ENCODE results near the gene ELK4. TPM values are rescaled to one million over a fixed set of nuclear protein-coding genes. Genes with fewer than 3 reads are reported as not detected.

The ELK4 gene
- total and polyA plus RNA-seq, 2 of the 13 experiments (the other 11 are each of a cell fraction or from before 2014, with no cell fraction given) = 8.3 to 13.1 TPM

GRCh38 chr1:205563927-205564441 is 67.8 kb downstream of the ELK4 start:
- H3K36me3 ChIP-seq (replicated peaks in 1 of 2; ENCODE audit: control insufficient read depth in 1 of 2, insufficient read depth in 2 of 2, low read length in 2 of 2) = no peaks in the 10 kb centered on the region
- ChIA-PET CTCF (ENCODE audit: low intra/inter-chr PET ratio, low total read pairs) (no interaction called here), POLR2A (no interaction called here)
- no TSS peak for BruUV-seq (replicated peaks)
- no peaks in the 10 kb centered on the region for H3K4me1 ChIP-seq (ENCODE audit: insufficient read depth, low read length)
- H3K4me2 ChIP-seq (ENCODE audit: low read depth, low read length) = no peak overlapping the region
- DNase-seq (ENCODE audit: low spot score) (no peak), ATAC-seq (no peak), FAIRE-seq (no peak)
- TF ChIP-seq ZNF761 (CRISPR knock-in tag; conservative IDR thresholded peaks at IDR 0.05) (no peak), ZNF550 (CRISPR knock-in tag; IDR thresholded peaks at IDR 0.05; ENCODE audit: borderline replicate concordance) (no peak), JARID2 (CRISPR knock-in tag; IDR thresholded peaks at IDR 0.05; ENCODE audit: insufficient replicate concordance) (no peak), TRIM24 (CRISPR knock-in tag; IDR thresholded peaks at IDR 0.05) (no peak), ARNT (IDR thresholded peaks at IDR 0.05) (no peak)
- TF ChIP-seq, protein P1, sequence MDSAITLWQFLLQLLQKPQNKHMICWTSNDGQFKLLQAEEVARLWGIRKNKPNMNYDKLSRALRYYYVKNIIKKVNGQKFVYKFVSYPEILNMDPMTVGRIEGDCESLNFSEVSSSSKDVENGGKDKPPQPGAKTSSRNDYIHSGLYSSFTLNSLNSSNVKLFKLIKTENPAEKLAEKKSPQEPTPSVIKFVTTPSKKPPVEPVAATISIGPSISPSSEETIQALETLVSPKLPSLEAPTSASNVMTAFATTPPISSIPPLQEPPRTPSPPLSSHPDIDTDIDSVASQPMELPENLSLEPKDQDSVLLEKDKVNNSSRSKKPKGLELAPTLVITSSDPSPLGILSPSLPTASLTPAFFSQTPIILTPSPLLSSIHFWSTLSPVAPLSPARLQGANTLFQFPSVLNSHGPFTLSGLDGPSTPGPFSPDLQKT (CRISPR knock-in tag; IDR thresholded peaks at IDR 0.05; ENCODE audit: borderline replicate concordance) = no peak
- H2AFZ ChIP-seq (ENCODE audit: low read length) = no peak overlapping the region
- H3K9ac ChIP-seq (ENCODE audit: insufficient read depth, low read depth, low read length) = no peak overlapping the region
- 46% methylated on average over 5 of the region's 5 CpGs for WGBS (ENCODE audit: low lambda C conversion rate)
- no peak overlapping the region for H3K27ac ChIP-seq (ENCODE audit: extremely low read length, insufficient read depth, low read length)
- peaks cover 1 to 29% of the 10 kb centered on the region in 2 experiments for H3K27me3 ChIP-seq (ENCODE audit: control insufficient read depth in 1 of 2, insufficient read depth in 2 of 2, low read length in 2 of 2)
- H4K20me1 ChIP-seq (ENCODE audit: insufficient read depth, low read length) = peaks cover 4% of the 10 kb centered on the region; the same call in 1 of the 2 replicates
- H3K4me3 ChIP-seq (replicated peaks in 1 of 3; ENCODE audit: insufficient read depth in 1 of 3, low read depth in 2 of 3, low read length in 3 of 3) = no peak overlapping the region
- no peaks in the 10 kb centered on the region for H3K9me3 ChIP-seq (ENCODE audit: low read length)
- no peaks in the 10 kb centered on the region for H3K79me2 ChIP-seq (ENCODE audit: insufficient read depth, low read length)
- in situ Hi-C loops (cut with HindIII; ENCODE audit: extremely low pct_ligation_motif_present, low pct_unique_long_range_greater_than_20kb) (no loop called here), intact Hi-C loops (cut with micrococcal nuclease; ENCODE audit: unreplicated experiment) (no loop called here)

DNA sequence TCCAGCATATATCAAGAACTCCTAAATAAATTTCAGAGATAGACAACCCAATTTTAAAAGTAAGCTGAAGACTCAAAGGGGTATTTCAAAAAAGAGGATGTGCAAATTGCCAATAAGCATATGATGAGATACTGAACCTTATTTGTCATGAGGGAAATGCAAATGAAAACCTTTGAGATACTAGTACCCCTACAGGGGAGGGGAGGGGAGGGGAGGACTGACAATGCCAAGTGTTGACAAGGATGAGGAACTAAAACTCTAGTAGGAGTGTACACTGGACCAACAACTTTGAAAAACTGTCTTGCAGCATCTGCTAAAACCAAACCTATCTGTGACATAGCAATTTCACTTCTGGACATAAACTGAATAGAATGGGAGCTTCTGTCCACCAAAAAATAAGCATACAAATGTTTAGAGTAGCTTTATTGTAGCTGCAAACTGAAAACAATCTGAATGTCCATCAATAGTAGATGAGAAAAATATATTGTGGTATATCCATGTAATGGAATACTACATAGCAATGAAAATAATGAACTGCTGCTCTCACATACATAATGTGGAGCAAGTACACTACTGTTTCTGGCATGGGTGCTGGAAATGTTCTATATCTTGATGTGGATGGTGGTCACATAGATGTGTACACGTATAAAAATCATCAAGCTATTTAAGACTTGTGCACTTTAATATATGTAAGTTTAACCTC is 70.2 kb downstream of the ELK4 start:
- TF ChIP-seq ZNF7 (CRISPR knock-in tag; IDR thresholded peaks at IDR 0.05) (0 out of 2 replicates have a peak, but pooled peaks have one; percentile 27), ATF2 (CRISPR knock-in tag; IDR thresholded peaks at IDR 0.05) (no peak)
- Histone ChIP-seq H3K36me3 (replicated peaks in 1 of 2; ENCODE audit: control insufficient read depth in 1 of 2, insufficient read depth in 2 of 2, low read length in 2 of 2) (no peaks in the 10 kb centered on the region), H3K27ac (ENCODE audit: extremely low read length, insufficient read depth, low read length) (no peak overlapping the region), H2AFZ (ENCODE audit: low read length) (no peak overlapping the region), H3K4me2 (ENCODE audit: low read depth, low read length) (no peak overlapping the region), H4K20me1 (ENCODE audit: insufficient read depth, low read length) (no peaks in the 10 kb centered on the region), H3K4me3 (replicated peaks in 1 of 3; ENCODE audit: insufficient read depth in 1 of 3, low read depth in 2 of 3, low read length in 3 of 3) (no peak overlapping the region), H3K4me1 (ENCODE audit: insufficient read depth, low read length) (no peaks in the 10 kb centered on the region), H3K9ac (ENCODE audit: insufficient read depth, low read depth, low read length) (no peak overlapping the region), H3K79me2 (ENCODE audit: insufficient read depth, low read length) (no peaks in the 10 kb centered on the region), H3K27me3 (ENCODE audit: control insufficient read depth in 1 of 2, insufficient read depth in 2 of 2, low read length in 2 of 2) (peaks cover 0 to 9% of the 10 kb centered on the region in 2 experiments; a peak in 2 of 5 replicates), H3K9me3 (ENCODE audit: low read length) (no peaks in the 10 kb centered on the region)
- intact Hi-C loops (cut with micrococcal nuclease; ENCODE audit: unreplicated experiment) (no loop called here), in situ Hi-C loops (cut with HindIII; ENCODE audit: extremely low pct_ligation_motif_present, low pct_unique_long_range_greater_than_20kb) (no loop called here)
- ATAC-seq (no peak), DNase-seq (ENCODE audit: low spot score) (no peak), FAIRE-seq (no peak)
- ChIA-PET POLR2A (no interaction called here), CTCF (ENCODE audit: low intra/inter-chr PET ratio, low total read pairs) (no interaction called here)
- no TSS peak for BruUV-seq (replicated peaks)
- WGBS (ENCODE audit: low lambda C conversion rate) = 50% methylated on average over 1 of the region's 1 CpG
